OCI-LY7 (cell line): ENCODE results near the gene AUNIP. TPM values are rescaled to one million over a fixed set of nuclear protein-coding genes. Genes with fewer than 3 reads are reported as not detected.

ENCODE experiments used
- BruUV-seq: library from RNA; stranded (reverse); fragments of 400-500 nt; replicated peaks from 2 replicates; lab custom pipeline; 2021; lab: Mats Ljungman, UMichigan
- CTCF ChIA-PET: fragments of 300-600 bp; sonication (Branson Sonifier 250); formaldehyde crosslinking; loops from one replicate; lab custom pipeline; 2022; ENCODE audit warnings: antibody characterized with exemption; ENCODE audit not compliant: unreplicated experiment; lab: Charles Lee
- POLR2A ChIA-PET: fragments of 300-600 bp; sonication (Branson Sonifier 250); formaldehyde crosslinking; loops from one replicate; lab custom pipeline; 2022; ENCODE audit warnings: antibody characterized with exemption; lab: Charles Lee
- DNase-seq: peaks from one replicate; pipeline ENCODE4 v3.0.0-alpha.2; 2015; ENCODE audit warnings: low spot score
- H2AFZ ChIP-seq: fragments of 200-600 bp; sonication (generic), shearing (Covaris generic); 2 replicates; pipeline ENCODE4 v1.6.1; 2014; ENCODE audit warnings: mild to moderate bottlenecking, antibody characterized with exemption, low read length, moderate library complexity
- H3K27ac ChIP-seq: fragments of 200-600 bp; sonication (generic); 2 replicates; pipeline ENCODE4 v1.5.1; 2014; ENCODE audit warnings: mixed run types, low read depth, mild to moderate bottlenecking, moderate library complexity, low read length, inconsistent platforms; ENCODE audit not compliant: poor library complexity, severe bottlenecking
- H3K36me3 ChIP-seq: fragments of 200-600 bp; sonication (generic); 2 replicates; pipeline ENCODE4 v1.6.1; 2014; ENCODE audit warnings: mild to moderate bottlenecking, antibody characterized with exemption, low read length, moderate library complexity, mixed read lengths; ENCODE audit not compliant: insufficient read depth
- H3K4me1 ChIP-seq: fragments of 200-600 bp; sonication (generic); 2 replicates; pipeline ENCODE4 v1.5.1; 2014; ENCODE audit warnings: mild to moderate bottlenecking, low read length; ENCODE audit not compliant: insufficient read depth, poor library complexity, severe bottlenecking
- H3K4me2 ChIP-seq: fragments of 200-600 bp; sonication (generic); 2 replicates; pipeline ENCODE4 v1.6.1; 2014; ENCODE audit warnings: mild to moderate bottlenecking, low read length
- H3K4me3 ChIP-seq: fragments of 200-600 bp; sonication (generic); 2 replicates; pipeline ENCODE4 v1.5.1; 2014; ENCODE audit warnings: mild to moderate bottlenecking, low read depth, low read length; ENCODE audit not compliant: poor library complexity, severe bottlenecking
- H3K79me2 ChIP-seq: fragments of 200-600 bp; sonication (generic); 2 replicates; pipeline ENCODE4 v1.6.1; 2016; ENCODE audit warnings: low read depth, mild to moderate bottlenecking, low read length, moderate library complexity, mixed read lengths; ENCODE audit not compliant: insufficient read depth
- H3K9me2 ChIP-seq: fragments of 200-600 bp; sonication (generic); 2 replicates; pipeline ENCODE4 v1.6.1; 2016; ENCODE audit warnings: mild to moderate bottlenecking, low read length, mixed read lengths; ENCODE audit not compliant: insufficient read depth
- H3K9me3 ChIP-seq: fragments of 200-600 bp; sonication (generic); 2 replicates; pipeline ENCODE4 v1.6.1; 2014; ENCODE audit warnings: mild to moderate bottlenecking, mixed run types, low read length, mixed read lengths
- H4K20me1 ChIP-seq: fragments of 200-600 bp; sonication (generic); 2 replicates; pipeline ENCODE4 v1.6.1; 2014; ENCODE audit warnings: mild to moderate bottlenecking, antibody characterized with exemption, low read length, moderate library complexity, mixed read lengths; ENCODE audit not compliant: insufficient read depth
- EZH2phosphoT487 ChIP-seq: fragments of 200-600 bp; sonication (generic); IDR thresholded peaks from 2 replicates; pipeline ENCODE4 v1.6.1; 2018; ENCODE audit warnings: low read depth, borderline replicate concordance, mild to moderate bottlenecking, mixed run types, antibody characterized with exemption, low read length, moderate library complexity, mixed read lengths
- intact Hi-C: fragments of 100-400 bp; cut with micrococcal nuclease; formaldehyde crosslinking; loops from one replicate; pipeline ENCODE4 v1.10.0; 2022; ENCODE audit not compliant: unreplicated experiment
- total RNA-seq, 2 experiments: library from RNA; depleted of rRNA in 1 of 2; stranded (reverse); fragments of >200 nt in 1 of 2; shearing (Covaris generic) in 1 of 2; gene quantifications; 2 replicates each; pipeline ENCODE4 v1.2.3, GENCODE V29; 2014 to 2022
- TF ChIP-seq, protein P1 (sequence below): fragments of 200-600 bp; sonication (generic); conservative IDR thresholded peaks from 2 replicates; pipeline ENCODE4 v1.5.1; 2014; ENCODE audit warnings: mild to moderate bottlenecking, antibody characterized with exemption, low read length, moderate library complexity, mixed read lengths

The AUNIP gene
- total RNA-seq, 2 experiments from 2014 or later, result 15.1 to 21.5 TPM

DNA sequence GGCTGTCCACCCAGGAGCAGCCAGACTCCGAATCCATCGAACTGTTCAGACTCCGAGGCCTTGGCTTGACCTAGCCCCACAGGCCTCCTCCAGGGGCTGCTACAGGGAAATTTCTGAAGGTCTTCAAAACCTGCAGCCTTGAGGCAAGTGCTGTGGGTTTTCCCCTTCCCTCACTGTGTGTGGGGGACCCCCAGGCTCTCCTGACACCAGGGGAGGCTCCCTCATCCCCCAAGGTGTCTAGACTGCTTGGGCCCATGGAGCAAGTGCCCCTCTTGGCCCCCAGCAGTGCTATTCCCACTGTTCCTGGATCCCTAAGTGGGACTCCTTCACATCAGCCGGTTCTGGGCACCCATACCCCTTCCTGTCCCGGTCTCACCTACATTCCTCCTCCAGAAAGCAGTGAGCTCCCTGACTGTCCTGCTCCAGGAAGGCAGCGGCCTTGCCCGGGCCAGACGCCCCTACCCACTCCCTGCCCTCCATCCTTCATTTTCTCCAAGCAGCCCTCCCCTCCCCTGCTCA is 15.4 kb upstream of the AUNIP start:
- POLR2A ChIA-PET, result interaction anchor here (0.6 to 1.7 kb wide), 2 partner anchors 29 to 72 kb away, joined by 4 read pairs; no protein-coding TSS in a partner anchor
- DNase-seq, result no peak
- Histone ChIP-seq H4K20me1 (no peaks in the 10 kb centered on the region), H3K4me2 (peak overlapping the region; percentile 74), H3K79me2 (no peaks in the 10 kb centered on the region), H2AFZ (peak overlapping the region; percentile 65; the same call in 1 of the 2 replicates), H3K9me3 (no peaks in the 10 kb centered on the region), H3K9me2 (no peaks in the 10 kb centered on the region), H3K27ac (no peak overlapping the region), H3K36me3 (no peaks in the 10 kb centered on the region), H3K4me1 (peaks cover 45% of the 10 kb centered on the region), H3K4me3 (peak overlapping the region; percentile 54)
- BruUV-seq, result no TSS peak
- CTCF ChIA-PET, result no interaction called here
- intact Hi-C loops, result no loop called here
- TF ChIP-seq, protein P1, sequence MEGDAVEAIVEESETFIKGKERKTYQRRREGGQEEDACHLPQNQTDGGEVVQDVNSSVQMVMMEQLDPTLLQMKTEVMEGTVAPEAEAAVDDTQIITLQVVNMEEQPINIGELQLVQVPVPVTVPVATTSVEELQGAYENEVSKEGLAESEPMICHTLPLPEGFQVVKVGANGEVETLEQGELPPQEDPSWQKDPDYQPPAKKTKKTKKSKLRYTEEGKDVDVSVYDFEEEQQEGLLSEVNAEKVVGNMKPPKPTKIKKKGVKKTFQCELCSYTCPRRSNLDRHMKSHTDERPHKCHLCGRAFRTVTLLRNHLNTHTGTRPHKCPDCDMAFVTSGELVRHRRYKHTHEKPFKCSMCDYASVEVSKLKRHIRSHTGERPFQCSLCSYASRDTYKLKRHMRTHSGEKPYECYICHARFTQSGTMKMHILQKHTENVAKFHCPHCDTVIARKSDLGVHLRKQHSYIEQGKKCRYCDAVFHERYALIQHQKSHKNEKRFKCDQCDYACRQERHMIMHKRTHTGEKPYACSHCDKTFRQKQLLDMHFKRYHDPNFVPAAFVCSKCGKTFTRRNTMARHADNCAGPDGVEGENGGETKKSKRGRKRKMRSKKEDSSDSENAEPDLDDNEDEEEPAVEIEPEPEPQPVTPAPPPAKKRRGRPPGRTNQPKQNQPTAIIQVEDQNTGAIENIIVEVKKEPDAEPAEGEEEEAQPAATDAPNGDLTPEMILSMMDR, result no peak
- no peak for TF ChIP-seq EZH2phosphoT487

DNA sequence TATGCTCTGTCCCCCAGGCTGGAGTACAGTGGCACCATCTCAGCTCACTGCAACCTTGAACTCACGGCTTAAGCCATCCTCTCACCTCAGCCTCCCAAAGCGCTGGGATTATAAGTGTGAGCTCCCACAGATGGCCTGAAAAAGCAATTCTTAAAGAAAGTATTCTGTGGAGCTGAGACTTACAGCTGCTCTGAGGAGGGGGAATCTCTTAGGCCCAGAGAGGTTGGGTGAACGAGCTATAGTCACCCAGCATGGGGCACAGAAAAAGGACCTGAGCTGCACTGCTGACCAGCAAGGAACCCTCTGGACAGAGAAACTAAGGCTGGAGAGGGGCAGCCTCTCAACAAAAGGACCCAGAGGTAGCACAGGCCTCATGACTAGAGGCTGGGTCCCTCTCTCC is 15.0 kb upstream of the AUNIP start:
- ChIA-PET CTCF (no interaction called here), POLR2A (interaction anchor here (0.6 to 1.7 kb wide), 2 partner anchors 29 to 72 kb away, joined by 4 read pairs; no protein-coding TSS in a partner anchor)
- Histone ChIP-seq H3K4me1 (peaks cover 45% of the 10 kb centered on the region), H3K4me3 (no peak overlapping the region), H3K4me2 (no peak overlapping the region), H3K27ac (no peak overlapping the region), H2AFZ (no peak overlapping the region), H3K79me2 (no peaks in the 10 kb centered on the region), H3K36me3 (no peaks in the 10 kb centered on the region), H4K20me1 (no peaks in the 10 kb centered on the region), H3K9me2 (no peaks in the 10 kb centered on the region), H3K9me3 (no peaks in the 10 kb centered on the region)
- DNase-seq, result no peak
- BruUV-seq, result no TSS peak
- intact Hi-C loops, result no loop called here
- TF ChIP-seq, protein P1, result no peak
- TF ChIP-seq EZH2phosphoT487, result no peak

DNA sequence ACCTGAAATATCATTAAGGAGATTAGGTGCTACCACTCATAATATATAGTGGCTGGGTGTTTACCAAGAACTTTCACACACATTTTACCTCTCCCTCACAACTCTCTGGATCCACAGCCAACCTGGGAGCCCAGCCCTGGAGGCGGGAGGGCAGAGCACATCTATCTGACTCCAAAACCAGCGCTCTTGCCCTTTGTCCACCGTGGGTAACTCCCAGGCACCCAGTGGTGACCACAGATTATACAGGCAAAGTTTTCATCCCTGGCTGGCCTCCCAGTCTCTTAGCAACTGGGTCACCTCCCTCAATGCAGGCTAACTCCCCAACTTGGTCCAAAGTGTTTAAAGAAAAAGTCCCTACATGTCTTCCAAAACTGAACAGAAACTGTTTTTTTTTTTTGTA is 13.9 kb upstream of the AUNIP start:
- H2AFZ ChIP-seq, result peak overlapping the region; percentile 43; the same call in 1 of the 2 replicates
- no peaks in the 10 kb centered on the region for H3K9me3 ChIP-seq
- TF ChIP-seq EZH2phosphoT487, result no peak
- TF ChIP-seq, protein P1, result no peak
- ChIA-PET POLR2A (interaction anchor here (0.6 kb wide), 1 partner anchor 11 kb away, joined by 3 read pairs; no protein-coding TSS in a partner anchor), CTCF (interaction anchor here (0.5 kb wide), 1 partner anchor 138 kb away, joined by 3 read pairs; no protein-coding TSS in a partner anchor)
- no peaks in the 10 kb centered on the region for H3K9me2 ChIP-seq
- peak overlapping the region; percentile 16 for H3K27ac ChIP-seq
- H3K36me3 ChIP-seq, result no peaks in the 10 kb centered on the region
- H4K20me1 ChIP-seq, result no peaks in the 10 kb centered on the region
- peak overlapping the region; percentile 4 for H3K4me3 ChIP-seq
- no TSS peak for BruUV-seq
- peaks cover 45% of the 10 kb centered on the region for H3K4me1 ChIP-seq
- H3K4me2 ChIP-seq, result peak overlapping the region; percentile 55
- DNase-seq, result no peak
- intact Hi-C loops, result no loop called here
- no peaks in the 10 kb centered on the region for H3K79me2 ChIP-seq
